ENCODE measurements around the gene CCNF. TPM values are rescaled to one million over a fixed set of nuclear protein-coding genes. Genes with fewer than 3 reads are reported as not detected.

The CCNF gene
- total and polyA plus RNA-seq, 2 of the 4 experiments (the other 2 are of a cell fraction): 8.2 to 20.1 TPM

DNA sequence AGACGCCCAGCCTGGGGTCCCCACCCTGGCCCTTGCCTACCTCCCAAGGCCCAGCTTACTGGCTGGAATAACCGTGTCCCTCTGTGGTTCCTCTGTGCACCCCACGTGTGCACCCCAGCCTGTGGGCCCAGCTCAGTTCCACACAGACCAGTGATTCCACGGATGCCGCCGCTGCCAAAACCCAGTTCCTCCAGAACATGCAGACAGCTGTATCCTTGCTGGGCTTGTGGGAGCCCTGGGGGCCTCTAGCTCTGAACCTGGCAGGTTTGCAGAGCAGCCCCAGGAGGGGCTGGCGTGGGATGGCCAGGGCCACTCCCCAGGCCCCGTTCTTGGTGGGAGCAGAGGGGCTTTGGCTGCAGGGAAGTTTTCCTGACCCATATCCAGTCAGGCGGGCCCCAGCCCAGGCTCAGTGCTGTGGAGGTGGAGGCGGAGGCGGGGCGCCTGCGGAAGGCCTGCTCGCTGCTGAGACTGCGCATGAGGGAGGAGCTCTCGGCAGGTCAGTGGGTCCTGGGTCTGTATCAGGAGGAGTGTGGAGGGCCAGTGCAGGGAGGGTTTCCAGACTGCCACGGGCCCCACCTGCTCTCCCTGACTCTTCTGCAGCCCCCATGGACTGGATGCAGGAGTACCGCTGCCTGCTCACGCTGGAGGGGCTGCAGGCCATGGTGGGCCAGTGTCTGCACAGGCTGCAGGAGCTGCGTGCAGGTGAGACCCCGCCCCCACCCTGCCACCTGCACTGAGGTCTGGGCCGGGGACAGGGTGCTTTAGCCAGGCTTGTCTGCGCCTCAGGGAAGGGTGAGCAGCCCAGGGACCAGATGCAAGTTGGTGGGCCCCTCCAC lies 33.0 kb downstream of the CCNF start:
- TF ChIP-seq RAD21 (IDR thresholded peaks at IDR 0.05; ENCODE audit: low read length) (no peak), MXI1 (IDR thresholded peaks at IDR 0.05; ENCODE audit: borderline replicate concordance, low read depth, low read length) (no peak), CEBPB (IDR thresholded peaks at IDR 0.05; ENCODE audit: low read depth, low read length) (no peak), MAFK (IDR thresholded peaks at IDR 0.05; ENCODE audit: low read depth, low read length) (no peak), NFE2L2 (IDR thresholded peaks at IDR 0.05; ENCODE audit: low read depth, low read length) (no peak)
- TF ChIP-seq, protein P1, sequence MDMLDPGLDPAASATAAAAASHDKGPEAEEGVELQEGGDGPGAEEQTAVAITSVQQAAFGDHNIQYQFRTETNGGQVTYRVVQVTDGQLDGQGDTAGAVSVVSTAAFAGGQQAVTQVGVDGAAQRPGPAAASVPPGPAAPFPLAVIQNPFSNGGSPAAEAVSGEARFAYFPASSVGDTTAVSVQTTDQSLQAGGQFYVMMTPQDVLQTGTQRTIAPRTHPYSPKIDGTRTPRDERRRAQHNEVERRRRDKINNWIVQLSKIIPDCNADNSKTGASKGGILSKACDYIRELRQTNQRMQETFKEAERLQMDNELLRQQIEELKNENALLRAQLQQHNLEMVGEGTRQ (IDR thresholded peaks at IDR 0.05; ENCODE audit: low read depth, low read length): no peak
- TF ChIP-seq, protein P2, sequence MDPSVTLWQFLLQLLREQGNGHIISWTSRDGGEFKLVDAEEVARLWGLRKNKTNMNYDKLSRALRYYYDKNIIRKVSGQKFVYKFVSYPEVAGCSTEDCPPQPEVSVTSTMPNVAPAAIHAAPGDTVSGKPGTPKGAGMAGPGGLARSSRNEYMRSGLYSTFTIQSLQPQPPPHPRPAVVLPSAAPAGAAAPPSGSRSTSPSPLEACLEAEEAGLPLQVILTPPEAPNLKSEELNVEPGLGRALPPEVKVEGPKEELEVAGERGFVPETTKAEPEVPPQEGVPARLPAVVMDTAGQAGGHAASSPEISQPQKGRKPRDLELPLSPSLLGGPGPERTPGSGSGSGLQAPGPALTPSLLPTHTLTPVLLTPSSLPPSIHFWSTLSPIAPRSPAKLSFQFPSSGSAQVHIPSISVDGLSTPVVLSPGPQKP (IDR thresholded peaks at IDR 0.05; ENCODE audit: borderline replicate concordance, low read depth, low read length): no peak
- TF ChIP-seq, protein P3, sequence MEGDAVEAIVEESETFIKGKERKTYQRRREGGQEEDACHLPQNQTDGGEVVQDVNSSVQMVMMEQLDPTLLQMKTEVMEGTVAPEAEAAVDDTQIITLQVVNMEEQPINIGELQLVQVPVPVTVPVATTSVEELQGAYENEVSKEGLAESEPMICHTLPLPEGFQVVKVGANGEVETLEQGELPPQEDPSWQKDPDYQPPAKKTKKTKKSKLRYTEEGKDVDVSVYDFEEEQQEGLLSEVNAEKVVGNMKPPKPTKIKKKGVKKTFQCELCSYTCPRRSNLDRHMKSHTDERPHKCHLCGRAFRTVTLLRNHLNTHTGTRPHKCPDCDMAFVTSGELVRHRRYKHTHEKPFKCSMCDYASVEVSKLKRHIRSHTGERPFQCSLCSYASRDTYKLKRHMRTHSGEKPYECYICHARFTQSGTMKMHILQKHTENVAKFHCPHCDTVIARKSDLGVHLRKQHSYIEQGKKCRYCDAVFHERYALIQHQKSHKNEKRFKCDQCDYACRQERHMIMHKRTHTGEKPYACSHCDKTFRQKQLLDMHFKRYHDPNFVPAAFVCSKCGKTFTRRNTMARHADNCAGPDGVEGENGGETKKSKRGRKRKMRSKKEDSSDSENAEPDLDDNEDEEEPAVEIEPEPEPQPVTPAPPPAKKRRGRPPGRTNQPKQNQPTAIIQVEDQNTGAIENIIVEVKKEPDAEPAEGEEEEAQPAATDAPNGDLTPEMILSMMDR (conservative IDR thresholded peaks at IDR 0.05; ENCODE audit: low read depth, low read length): no peak
- no peak overlapping the region for H2BK15ac ChIP-seq (ENCODE audit: low read depth, low read length)
- no peak overlapping the region for H4K5ac ChIP-seq (ENCODE audit: low read depth, low read length)
- no peak overlapping the region for H3K14ac ChIP-seq (replicated peaks; ENCODE audit: low read depth, low read length)
- H3K9me3 ChIP-seq (ENCODE audit: control insufficient read depth, insufficient read depth, low read length): no peaks in the 10 kb centered on the region
- DNase-seq (no peak), ATAC-seq (ENCODE audit: low read depth) (no peak)
- H2AK5ac ChIP-seq (ENCODE audit: low read depth, low read length): no peak overlapping the region
- intact Hi-C loops (cut with micrococcal nuclease): no loop called here
- dilution Hi-C loops (cut with HindIII; ENCODE audit: low sequenced_read_pairs, unreplicated experiment): no loop called here
- no TSS peak for BruUV-seq (replicated peaks)
- in situ Hi-C loops (cut with MboI; ENCODE audit: low sequenced_read_pairs): no loop called here
- H2AK9ac ChIP-seq (replicated peaks; ENCODE audit: low read depth, low read length, poor library complexity): no peak overlapping the region
- no peak overlapping the region for H3K18ac ChIP-seq (ENCODE audit: low read depth, low read length)
- H3K4me3 ChIP-seq (ENCODE audit: insufficient read depth, low read depth, low read length): no peak overlapping the region
- H3K9ac ChIP-seq (ENCODE audit: low read depth, low read length): no peak overlapping the region
- H3K27ac ChIP-seq (ENCODE audit: insufficient read depth, low read length): no peak overlapping the region
- CTCF ChIA-PET: no interaction called here
- no peak overlapping the region for H2BK120ac ChIP-seq (ENCODE audit: low read depth, low read length)
- no peaks in the 10 kb centered on the region for H3K27me3 ChIP-seq (ENCODE audit: control insufficient read depth, insufficient read depth, low read length)
- no peak overlapping the region for H3K56ac ChIP-seq (ENCODE audit: extremely low read depth, insufficient read depth, low read length)
- no peak overlapping the region for H2BK20ac ChIP-seq (ENCODE audit: low read depth, low read length)
- no peak overlapping the region for H4K91ac ChIP-seq (ENCODE audit: insufficient read depth, low read depth, low read length)
- H2BK5ac ChIP-seq (ENCODE audit: low read depth, low read length, poor library complexity, severe bottlenecking): no peak overlapping the region
- H2AFZ ChIP-seq (replicated peaks; ENCODE audit: low read length, poor library complexity): no peak overlapping the region
- H3K4me1 ChIP-seq (ENCODE audit: control insufficient read depth, insufficient read depth, low read length): peaks cover 8% of the 10 kb centered on the region; the same call in 1 of the 2 replicates
- no peak overlapping the region for H3K23ac ChIP-seq (ENCODE audit: low read depth, low read length)
- peaks cover 3 to 38% of the 10 kb centered on the region in 2 experiments; a peak in 1 of 4 replicates for H3K79me1 ChIP-seq (ENCODE audit: low read depth in 1 of 2, low read length in 2 of 2)
- H4K8ac ChIP-seq (ENCODE audit: low read depth in 2 of 2, low read length in 2 of 2): no peak overlapping the region
- H3K36me3 ChIP-seq (ENCODE audit: control insufficient read depth, insufficient read depth, low read length): peaks cover under 1% of the 10 kb centered on the region; the same call in 1 of the 2 replicates
- H4K20me1 ChIP-seq (ENCODE audit: insufficient read depth, low read length): no peaks in the 10 kb centered on the region; the same call in 1 of the 2 replicates
- H3K4me2 ChIP-seq (ENCODE audit: low read depth, low read length): no peak overlapping the region
- 89% methylated on average over 7 of the region's 23 CpGs; no CpG with 5 or more reads in 1 of the 2 experiments for WGBS, 2 experiments (ENCODE audit: extremely low coverage in 2 of 2, insufficient read length in 1 of 2)
- POLR2A ChIA-PET (ENCODE audit: unreplicated experiment): no interaction called here
- H3K4ac ChIP-seq (ENCODE audit: low read depth, low read length): no peak overlapping the region
- peaks cover 4% of the 10 kb centered on the region for H3K9me1 ChIP-seq (ENCODE audit: insufficient read depth, low read length)

Measured in IMR-90 (cell line).